Epithelial cell of esophagus (primary cell): ENCODE results near the gene CDH4.

ENCODE experiments used
- DNase-seq: peaks from one replicate; pipeline ENCODE4 v3.0.0; 2010; ENCODE audit warnings: low read depth
- H3K4me3 ChIP-seq: 2 replicates; pipeline ENCODE4 v1.5.1; 2011; ENCODE audit warnings: mild to moderate bottlenecking, low read length, control low read depth
- TF ChIP-seq, protein P1 (sequence below): IDR thresholded peaks from 2 replicates; pipeline ENCODE4 v1.5.1; 2011; ENCODE audit warnings: low read depth, mild to moderate bottlenecking, low read length, control low read depth, inconsistent platforms; ENCODE audit not compliant: insufficient read depth; ENCODE audit errors: missing control alignments

The CDH4 gene

DNA sequence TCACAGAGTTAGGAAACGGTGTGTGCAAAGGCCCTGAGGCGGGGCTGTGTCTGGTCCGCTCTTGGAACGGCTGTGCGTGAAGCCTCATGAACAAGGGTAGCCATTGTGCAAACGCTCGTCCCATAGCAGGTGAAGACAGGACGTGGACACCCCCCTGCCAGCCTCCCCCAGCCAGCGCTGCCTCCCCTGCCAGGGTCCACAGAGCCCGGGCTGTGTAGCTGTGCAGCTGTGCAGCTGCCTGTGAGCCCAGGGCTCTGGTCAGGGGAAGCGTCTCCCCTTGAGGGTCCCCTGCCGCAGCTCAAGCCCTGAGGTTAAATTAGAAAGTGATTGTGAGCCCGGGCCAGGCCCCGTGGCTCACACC lies 674.2 kb downstream of the CDH4 start:
- TF ChIP-seq, protein P1, sequence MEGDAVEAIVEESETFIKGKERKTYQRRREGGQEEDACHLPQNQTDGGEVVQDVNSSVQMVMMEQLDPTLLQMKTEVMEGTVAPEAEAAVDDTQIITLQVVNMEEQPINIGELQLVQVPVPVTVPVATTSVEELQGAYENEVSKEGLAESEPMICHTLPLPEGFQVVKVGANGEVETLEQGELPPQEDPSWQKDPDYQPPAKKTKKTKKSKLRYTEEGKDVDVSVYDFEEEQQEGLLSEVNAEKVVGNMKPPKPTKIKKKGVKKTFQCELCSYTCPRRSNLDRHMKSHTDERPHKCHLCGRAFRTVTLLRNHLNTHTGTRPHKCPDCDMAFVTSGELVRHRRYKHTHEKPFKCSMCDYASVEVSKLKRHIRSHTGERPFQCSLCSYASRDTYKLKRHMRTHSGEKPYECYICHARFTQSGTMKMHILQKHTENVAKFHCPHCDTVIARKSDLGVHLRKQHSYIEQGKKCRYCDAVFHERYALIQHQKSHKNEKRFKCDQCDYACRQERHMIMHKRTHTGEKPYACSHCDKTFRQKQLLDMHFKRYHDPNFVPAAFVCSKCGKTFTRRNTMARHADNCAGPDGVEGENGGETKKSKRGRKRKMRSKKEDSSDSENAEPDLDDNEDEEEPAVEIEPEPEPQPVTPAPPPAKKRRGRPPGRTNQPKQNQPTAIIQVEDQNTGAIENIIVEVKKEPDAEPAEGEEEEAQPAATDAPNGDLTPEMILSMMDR, result no peak
- DNase-seq, result no peak
- no peak overlapping the region for H3K4me3 ChIP-seq

DNA sequence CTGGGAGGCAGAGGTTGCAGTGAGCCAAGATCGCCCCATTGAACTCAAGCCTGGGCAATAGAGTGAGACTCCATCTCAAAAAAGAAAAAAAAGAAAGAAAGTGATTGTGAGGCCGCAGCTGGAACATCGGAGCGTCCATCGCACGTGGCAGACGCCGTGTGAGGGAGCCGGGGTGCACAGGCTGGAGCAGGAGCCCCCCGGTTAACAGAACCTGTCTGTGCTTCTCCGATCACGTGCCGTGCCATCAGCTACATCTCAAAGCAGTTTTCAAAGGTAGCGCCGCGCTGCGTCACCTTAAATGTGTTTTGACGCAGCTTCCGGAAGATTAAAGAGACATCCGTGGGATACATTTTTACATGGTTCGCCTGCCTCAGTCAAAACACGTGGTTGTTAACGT lies 674.7 kb downstream of the CDH4 start:
- TF ChIP-seq, protein P1, result no peak
- no peak for DNase-seq
- no peak overlapping the region for H3K4me3 ChIP-seq

DNA sequence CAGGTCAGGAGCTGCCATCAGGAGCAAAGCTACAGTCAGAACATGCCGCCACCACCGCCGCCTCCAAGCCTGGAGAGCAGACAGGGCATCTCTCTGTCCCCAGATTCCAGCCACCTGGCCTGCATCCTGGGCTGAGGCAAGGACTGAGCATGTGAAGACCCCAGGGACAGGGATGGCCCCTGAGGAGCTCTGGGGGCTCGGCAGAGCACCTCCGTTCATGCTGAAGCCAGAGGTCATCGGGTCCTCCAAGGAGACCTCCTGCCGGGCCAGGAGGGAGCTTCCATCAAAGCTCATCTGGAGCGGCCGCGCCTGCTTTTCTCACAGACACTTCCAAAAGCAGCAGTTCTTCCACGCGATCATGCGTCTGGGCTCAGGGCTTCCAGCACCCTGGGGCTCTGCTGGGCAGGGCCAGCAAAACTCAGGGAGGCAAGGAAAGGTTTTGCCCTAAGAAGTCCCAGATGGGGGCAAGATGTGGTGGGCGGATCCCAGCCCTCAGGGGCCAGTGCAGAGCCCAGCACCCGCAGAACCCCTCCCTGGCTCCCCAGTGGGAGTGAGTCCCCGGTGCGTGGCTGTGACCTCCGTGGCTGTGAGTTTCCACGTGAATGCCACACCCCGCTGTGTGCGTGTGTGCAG lies 675.2 kb downstream of the CDH4 start:
- H3K4me3 ChIP-seq, result no peak overlapping the region
- TF ChIP-seq, protein P1, result no peak
- DNase-seq, result no peak

DNA sequence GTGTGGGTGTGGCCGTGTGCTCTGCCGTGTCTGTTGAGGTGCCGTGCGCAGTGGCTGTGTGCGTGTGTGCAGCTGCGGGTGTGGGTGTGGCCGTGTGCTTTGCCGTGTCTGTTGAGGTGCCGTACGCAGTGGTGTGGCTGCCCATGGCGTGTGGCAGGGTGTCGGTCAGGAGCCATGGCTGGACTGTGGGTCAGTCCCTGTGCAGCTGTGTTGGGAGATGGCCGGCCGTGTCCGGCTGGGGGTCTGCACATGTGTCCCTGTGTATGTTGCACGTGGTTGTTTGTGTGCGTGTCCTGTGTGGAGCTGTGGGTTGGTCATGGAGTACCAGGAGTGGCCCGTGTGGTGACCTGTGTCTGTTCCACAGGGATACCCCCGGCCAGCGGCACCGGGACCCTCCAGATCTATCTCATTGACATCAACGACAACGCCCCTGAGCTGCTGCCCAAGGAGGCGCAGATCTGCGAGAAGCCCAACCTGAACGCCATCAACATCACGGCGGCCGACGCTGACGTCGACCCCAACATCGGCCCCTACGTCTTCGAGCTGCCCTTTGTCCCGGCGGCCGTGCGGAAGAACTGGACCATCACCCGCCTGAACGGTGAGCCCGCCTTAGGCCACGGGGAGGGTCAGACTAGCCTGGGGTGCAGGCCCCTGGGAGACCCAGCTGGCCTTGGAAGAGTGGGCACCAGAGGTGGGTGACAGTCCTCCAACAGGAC lies 675.9 kb downstream of the CDH4 start:
- TF ChIP-seq, protein P1, result no peak
- no peak overlapping the region for H3K4me3 ChIP-seq
- DNase-seq, result no peak

DNA sequence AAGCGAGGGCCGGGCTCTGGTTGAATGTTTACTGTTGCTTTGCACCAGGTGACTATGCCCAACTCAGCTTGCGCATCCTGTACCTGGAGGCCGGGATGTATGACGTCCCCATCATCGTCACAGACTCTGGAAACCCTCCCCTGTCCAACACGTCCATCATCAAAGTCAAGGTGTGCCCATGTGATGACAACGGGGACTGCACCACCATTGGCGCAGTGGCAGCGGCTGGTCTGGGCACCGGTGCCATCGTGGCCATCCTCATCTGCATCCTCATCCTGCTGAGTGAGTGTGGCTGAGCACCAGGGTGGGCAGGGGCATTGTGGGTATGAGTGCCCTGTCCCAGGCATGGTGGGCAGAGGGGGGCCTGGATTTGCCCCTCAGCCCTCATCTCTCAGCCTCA lies 677.5 kb downstream of the CDH4 start:
- TF ChIP-seq, protein P1, result no peak
- no peak for DNase-seq
- no peak overlapping the region for H3K4me3 ChIP-seq

DNA sequence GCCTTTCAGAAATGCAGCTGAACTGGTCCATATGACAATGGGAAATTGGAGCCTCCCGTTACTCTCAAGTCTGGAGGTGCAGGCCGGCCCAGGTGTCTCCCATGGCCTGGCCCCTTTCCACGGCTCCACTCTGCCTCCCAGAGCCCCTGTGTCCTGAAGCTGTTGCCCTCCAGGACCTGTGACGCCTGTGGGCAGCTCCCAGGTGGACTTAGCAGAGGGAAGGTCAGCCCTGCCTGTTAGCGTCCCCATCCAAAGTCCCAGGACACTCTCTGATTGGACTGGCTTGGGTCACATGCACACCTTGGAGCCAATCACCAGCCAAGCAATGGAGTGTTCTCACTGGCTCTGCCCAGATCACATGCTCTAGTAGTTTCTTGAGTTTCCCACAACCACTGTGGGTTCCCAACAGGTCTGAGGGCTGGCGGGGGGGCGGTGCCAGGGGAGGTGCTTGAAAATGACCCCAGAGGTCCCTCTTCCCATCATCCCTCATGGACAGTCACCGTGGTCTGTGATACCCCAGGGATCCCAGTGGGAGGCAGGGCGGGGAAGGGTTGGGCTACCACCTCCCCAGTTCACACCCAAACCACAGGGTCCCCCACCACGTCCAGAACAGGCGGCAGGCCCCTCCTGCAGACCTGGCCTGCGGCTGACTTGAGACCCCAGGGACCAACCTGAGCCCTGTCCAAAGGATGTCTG lies 678.1 kb downstream of the CDH4 start:
- no peak overlapping the region for H3K4me3 ChIP-seq
- DNase-seq, result no peak
- TF ChIP-seq, protein P1, result no peak
